Testis (tissue), 2 donors: Measurements from ENCODE around the gene SIM1.

Source experiments
- POLR2A ChIP-seq: fragments of 450-650 bp; IDR thresholded peaks from one replicate; pipeline ENCODE4 v1.6.1; 2017; ENCODE audit warnings: antibody characterized with exemption, mild to moderate bottlenecking, moderate library complexity
- TF ChIP-seq, protein P1 (sequence below), 3 experiments: fragments of 450-650 bp in 2 of 3; fragments of 200-600 bp in 1 of 3; sonication (generic) in 1 of 3; IDR thresholded peaks; one replicate each; pipeline ENCODE4 v1.5.1; 2016 to 2019; ENCODE audit warnings: antibody characterized with exemption in 3 of 3, mild to moderate bottlenecking in 2 of 3, moderate library complexity in 1 of 3

- TF ChIP-seq, protein P1, sequence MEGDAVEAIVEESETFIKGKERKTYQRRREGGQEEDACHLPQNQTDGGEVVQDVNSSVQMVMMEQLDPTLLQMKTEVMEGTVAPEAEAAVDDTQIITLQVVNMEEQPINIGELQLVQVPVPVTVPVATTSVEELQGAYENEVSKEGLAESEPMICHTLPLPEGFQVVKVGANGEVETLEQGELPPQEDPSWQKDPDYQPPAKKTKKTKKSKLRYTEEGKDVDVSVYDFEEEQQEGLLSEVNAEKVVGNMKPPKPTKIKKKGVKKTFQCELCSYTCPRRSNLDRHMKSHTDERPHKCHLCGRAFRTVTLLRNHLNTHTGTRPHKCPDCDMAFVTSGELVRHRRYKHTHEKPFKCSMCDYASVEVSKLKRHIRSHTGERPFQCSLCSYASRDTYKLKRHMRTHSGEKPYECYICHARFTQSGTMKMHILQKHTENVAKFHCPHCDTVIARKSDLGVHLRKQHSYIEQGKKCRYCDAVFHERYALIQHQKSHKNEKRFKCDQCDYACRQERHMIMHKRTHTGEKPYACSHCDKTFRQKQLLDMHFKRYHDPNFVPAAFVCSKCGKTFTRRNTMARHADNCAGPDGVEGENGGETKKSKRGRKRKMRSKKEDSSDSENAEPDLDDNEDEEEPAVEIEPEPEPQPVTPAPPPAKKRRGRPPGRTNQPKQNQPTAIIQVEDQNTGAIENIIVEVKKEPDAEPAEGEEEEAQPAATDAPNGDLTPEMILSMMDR (IDR thresholded peaks at IDR 0.05): no peak
- no peak for TF ChIP-seq POLR2A
Measured at GRCh38 chr6:100503043-100503705, 38.5 kb upstream of the SIM1 start.
